ENCODE results near the gene SMIM44.

Gene SMIM44

GRCh38 chr19:3443840-3444694 is 39.2 kb downstream of the SMIM44 start:
- in situ Hi-C loops (cut with MboI; ENCODE audit: low sequenced_read_pairs) = no loop called here

GRCh38 chr19:3442487-3443071 is 40.7 kb downstream of the SMIM44 start:
- in situ Hi-C loops (cut with MboI; ENCODE audit: low sequenced_read_pairs) = no loop called here

GRCh38 chr19:3441986-3442329 is 41.3 kb downstream of the SMIM44 start:
- in situ Hi-C loops (cut with MboI; ENCODE audit: low sequenced_read_pairs) = no loop called here

- in situ Hi-C loops (cut with MboI; ENCODE audit: low sequenced_read_pairs) = no loop called here
These were observed 41.9 kb downstream of the SMIM44 start for GRCh38 chr19:3441089-3441985.

GRCh38 chr19:3440082-3440481 is 43.2 kb downstream of the SMIM44 start:
- in situ Hi-C loops (cut with MboI; ENCODE audit: low sequenced_read_pairs) = no loop called here

GRCh38 chr19:3434630-3435553 is 48.3 kb downstream of the SMIM44 start:
- in situ Hi-C loops (cut with MboI; ENCODE audit: low sequenced_read_pairs) = loop anchor here (10.0 kb wide), 1 partner anchor 80 kb away; no protein-coding TSS in a partner anchor

GRCh38 chr19:3433805-3434540 is 49.3 kb downstream of the SMIM44 start:
- in situ Hi-C loops (cut with MboI; ENCODE audit: low sequenced_read_pairs) = loop anchor here (10.0 kb wide), 1 partner anchor 79 kb away; no protein-coding TSS in a partner anchor

- in situ Hi-C loops (cut with MboI; ENCODE audit: low sequenced_read_pairs) = loop anchor here (10.0 kb wide), 1 partner anchor 79 kb away; no protein-coding TSS in a partner anchor
These were observed 49.9 kb downstream of the SMIM44 start for GRCh38 chr19:3433313-3433712.
